ENCODE measurements around the gene PLPPR3.

The PLPPR3 gene

DNA sequence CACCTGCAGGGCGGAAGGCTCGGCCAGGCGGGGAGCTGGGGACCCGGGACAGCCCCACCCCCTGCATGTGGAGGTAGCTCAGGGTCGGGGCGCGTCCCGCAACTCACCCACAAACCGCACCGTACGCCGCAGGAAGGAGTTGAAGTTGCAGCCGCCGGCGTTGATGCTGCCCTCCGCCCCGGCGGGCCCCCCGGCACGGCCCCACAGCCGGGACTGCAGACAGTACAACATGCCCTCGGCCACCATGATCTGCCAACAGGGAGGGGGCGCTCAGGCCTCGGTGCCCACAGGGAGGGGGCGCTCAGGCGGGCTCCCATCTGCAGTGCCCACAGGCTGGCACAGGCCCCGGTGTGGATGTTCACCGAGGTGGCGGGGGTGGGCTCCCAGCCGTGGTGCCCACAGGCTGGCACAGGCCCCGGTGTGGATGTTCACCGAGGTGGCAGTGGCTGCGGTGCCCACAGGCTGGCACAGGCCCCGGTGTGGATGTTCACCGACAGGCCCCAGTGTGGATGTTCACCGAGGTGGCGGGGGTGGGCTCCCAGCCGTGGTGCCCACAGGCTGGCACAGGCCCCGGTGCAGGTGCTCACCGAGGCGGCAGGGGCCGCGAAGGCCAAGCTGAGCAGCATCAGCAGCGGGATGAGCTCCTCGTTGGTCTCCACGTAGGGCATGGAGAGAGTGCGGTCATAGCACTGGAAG lies 6.5 kb downstream of the PLPPR3 start:
- TF ChIP-seq, protein P1, sequence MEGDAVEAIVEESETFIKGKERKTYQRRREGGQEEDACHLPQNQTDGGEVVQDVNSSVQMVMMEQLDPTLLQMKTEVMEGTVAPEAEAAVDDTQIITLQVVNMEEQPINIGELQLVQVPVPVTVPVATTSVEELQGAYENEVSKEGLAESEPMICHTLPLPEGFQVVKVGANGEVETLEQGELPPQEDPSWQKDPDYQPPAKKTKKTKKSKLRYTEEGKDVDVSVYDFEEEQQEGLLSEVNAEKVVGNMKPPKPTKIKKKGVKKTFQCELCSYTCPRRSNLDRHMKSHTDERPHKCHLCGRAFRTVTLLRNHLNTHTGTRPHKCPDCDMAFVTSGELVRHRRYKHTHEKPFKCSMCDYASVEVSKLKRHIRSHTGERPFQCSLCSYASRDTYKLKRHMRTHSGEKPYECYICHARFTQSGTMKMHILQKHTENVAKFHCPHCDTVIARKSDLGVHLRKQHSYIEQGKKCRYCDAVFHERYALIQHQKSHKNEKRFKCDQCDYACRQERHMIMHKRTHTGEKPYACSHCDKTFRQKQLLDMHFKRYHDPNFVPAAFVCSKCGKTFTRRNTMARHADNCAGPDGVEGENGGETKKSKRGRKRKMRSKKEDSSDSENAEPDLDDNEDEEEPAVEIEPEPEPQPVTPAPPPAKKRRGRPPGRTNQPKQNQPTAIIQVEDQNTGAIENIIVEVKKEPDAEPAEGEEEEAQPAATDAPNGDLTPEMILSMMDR (conservative IDR thresholded peaks at IDR 0.05; ENCODE audit: low read depth, low read length) = no peak
- no peak overlapping the region for H3K4me3 ChIP-seq (ENCODE audit: low read length)
- no peak for DNase-seq (ENCODE audit: low read depth)

DNA sequence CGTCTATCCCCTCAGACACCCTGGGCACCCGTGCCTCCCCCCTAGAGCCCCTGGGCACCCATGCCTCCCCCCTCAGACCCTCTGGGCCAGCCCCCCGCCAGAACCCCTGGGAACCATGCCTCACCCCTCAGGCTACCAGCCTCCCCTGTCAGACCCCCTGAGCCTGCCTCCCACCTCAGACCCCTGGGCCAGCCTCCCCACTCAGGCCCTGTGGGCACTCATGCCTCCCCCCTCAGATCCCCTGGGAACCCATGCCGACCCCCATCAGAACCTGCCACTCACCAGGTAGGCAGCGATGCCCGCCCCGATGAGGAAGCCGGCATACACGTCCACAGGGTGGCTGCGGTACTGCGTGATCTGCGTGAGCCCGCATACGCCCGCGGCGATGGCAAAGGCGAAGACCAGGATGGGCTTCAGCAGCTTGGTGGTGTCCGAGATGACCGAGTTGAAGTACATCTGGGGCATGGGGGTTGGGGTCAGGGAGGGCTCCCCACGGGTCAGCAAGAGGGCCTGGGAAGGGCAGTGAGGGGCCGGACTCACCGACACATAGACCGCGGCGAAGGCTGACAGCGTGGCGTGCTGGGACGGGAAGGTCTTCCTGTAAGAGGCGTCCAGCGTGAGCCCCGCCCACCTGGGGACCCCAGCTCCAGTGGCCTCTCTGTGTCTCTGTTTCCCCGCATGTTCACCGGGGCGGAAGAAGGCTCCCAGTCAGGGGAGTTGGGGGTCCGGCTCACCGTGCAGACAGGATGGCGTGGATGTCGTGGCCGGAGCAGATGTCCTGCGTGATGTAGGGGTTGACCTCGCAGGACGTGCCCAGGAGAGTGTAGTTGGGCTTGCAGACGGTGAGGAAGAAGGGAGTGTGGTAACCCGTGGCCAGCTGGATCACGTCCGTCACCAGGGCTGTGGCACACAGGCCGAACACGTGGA lies 7.3 kb downstream of the PLPPR3 start:
- TF ChIP-seq, protein P1 (conservative IDR thresholded peaks at IDR 0.05; ENCODE audit: low read depth, low read length) = no peak
- no peak for DNase-seq (ENCODE audit: low read depth)

DNA sequence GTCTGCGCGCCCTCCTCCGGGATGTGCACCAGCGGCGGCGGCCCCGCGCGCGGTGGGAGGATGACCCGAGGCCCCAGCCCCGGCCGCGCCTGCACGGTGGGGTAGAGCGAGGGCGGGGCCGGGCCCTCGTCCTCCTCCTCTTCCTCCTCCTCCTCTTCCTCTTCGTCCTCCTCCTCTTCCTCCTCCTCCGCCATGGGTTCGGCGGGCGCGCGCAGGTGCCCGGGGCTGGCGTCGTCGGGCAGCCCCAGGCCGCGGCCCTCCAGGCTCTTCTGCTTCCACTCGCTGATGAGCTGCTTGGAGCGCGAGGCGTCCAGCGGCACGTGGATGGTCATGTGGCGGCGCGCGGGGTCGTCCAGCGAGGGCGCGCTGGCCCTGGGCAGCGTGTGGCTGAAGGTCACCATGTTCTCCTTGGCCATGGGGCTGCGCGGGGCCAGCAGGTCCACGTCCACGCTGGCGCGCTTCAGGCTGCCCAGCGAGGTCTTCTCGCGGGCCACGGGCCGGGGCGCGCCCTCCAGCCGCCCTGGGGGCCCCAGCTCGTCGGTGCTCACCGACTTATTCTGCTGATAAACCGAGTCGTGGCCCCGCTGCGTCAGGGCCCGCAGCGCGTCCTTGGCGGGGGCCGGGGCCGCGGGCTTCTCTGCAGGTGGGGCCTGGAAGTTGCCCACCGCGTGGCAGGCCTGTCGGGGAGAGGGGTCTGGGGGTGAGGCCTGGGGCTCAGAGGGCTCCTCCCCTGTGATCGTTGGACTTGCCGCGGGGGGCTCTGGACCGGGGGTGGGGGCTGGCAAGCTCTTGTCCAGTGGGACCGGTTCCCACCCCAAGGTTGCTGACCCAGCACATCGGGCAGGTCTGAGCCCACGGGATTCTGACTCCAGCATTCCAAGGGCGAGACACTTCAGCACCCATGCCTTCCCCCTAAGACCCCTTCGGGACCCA lies 8.3 kb downstream of the PLPPR3 start:
- H3K4me3 ChIP-seq (ENCODE audit: low read length) = no peak overlapping the region
- TF ChIP-seq, protein P1 (conservative IDR thresholded peaks at IDR 0.05; ENCODE audit: low read depth, low read length) = no peak
- no peak for DNase-seq (ENCODE audit: low read depth)

More for the DNA sequence above, 7.3 kb downstream of the PLPPR3 start:
- H3K4me3 ChIP-seq (ENCODE audit: low read length) = no peak overlapping the region

DNA sequence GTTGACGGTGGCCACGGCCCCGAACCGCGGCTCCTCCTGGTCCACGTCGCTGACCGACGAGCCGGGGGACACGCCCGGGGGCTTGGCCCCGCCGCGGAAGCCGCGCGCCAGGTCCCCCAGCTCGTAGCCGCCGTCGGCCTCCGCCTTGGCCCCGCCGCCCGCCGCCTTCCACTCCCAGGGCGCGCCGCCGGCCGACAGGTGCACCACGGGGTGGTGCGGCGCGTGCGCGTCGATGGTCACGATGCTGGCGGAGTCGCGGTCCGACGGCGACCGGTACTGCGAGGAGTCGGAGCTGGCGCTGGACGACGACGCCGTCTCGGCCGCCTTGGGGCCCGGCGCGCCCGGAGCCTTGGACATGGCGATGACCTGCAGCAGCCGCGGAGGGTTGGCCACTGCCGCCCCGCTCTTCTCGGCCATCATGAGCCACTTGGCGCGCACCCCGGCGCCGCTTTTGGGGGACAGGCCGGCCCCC lies 9.0 kb downstream of the PLPPR3 start:
- DNase-seq (ENCODE audit: low read depth) = no peak
- TF ChIP-seq, protein P1 (conservative IDR thresholded peaks at IDR 0.05; ENCODE audit: low read depth, low read length) = no peak
- H3K4me3 ChIP-seq (ENCODE audit: low read length) = no peak overlapping the region

DNA sequence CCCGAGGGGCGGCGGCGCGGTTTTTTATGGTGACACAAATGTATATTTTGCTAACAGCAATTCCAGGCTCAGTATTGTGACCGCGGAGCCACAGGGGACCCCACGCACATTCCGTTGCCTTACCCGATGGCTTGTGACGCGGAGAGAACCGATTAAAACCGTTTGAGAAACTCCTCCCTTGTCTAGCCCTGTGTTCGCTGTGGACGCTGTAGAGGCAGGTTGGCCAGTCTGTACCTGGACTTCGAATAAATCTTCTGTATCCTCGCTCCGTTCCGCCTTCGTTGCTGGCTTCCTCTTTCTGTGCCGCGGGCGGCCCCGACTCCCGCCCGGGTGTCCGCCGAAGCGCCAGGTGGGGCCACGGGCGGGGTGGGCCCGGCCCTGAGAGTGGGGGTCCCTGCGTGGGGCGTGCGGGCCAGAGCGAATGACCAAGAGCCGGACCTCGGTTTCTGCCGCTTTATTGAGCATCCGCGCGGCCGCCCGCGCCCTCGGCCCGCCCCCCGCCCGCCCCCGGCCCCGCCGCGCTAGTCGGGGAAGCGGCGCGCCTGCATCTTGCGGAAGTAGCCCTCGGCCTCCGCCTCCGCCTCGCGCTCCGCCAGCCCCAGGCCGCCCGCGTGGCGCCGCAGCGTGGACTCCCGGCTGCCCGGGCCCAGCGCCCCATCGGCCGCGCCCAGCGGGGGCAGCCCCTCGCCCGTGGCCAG lies 9.6 kb downstream of the PLPPR3 start:
- TF ChIP-seq, protein P1 (conservative IDR thresholded peaks at IDR 0.05; ENCODE audit: low read depth, low read length) = no peak
- no peak overlapping the region for H3K4me3 ChIP-seq (ENCODE audit: low read length)
- DNase-seq (ENCODE audit: low read depth) = no peak

DNA sequence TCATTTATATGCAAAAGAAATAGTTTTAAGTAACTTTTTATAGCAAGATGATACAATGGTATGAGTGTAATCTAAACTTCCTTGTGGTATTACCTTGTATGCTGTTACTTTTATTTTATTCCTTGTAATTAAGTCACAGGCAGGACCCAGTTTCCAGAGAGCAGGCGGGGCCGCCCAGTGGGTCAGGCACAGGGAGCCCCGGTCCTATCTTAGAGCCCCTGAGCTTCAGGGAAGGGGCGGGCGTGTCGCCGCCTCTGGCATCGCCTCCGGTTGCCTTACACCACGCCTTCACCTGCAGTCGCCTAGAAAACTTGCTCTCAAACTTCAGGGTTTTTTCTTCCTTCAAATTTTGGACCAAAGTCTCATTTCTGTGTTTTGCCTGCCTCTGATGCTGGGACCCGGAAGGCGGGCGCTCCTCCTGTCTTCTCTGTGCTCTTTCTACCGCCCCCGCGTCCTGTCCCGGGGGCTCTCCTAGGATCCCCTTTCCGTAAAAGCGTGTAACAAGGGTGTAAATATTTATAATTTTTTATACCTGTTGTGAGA lies 10.2 kb downstream of the PLPPR3 start:
- no peak overlapping the region for H3K4me3 ChIP-seq (ENCODE audit: low read length)
- DNase-seq (ENCODE audit: low read depth) = no peak
- TF ChIP-seq, protein P1 (conservative IDR thresholded peaks at IDR 0.05; ENCODE audit: low read depth, low read length) = no peak
